ENCODE results near the gene LETM1. TPM values are rescaled to one million over a fixed set of nuclear protein-coding genes. Genes with fewer than 3 reads are reported as not detected.

The LETM1 gene
- total and polyA plus RNA-seq, 2 of the 13 experiments (the other 11 are each of a cell fraction or from before 2014, with no cell fraction given), result 9.7 to 41.6 TPM

GRCh38 chr4:1856071-1856942 is at the start of gene LETM1 (continued):
- TF ChIP-seq ZNF496 (CRISPR knock-in tag; IDR thresholded peaks at IDR 0.05; ENCODE audit: insufficient replicate concordance) (no peak), IRF2 (CRISPR knock-in tag; IDR thresholded peaks at IDR 0.05) (peak; percentile 96), CHD2 (IDR thresholded peaks at IDR 0.05; ENCODE audit: low read depth, low read length) (no peak), USF2 (IDR thresholded peaks at IDR 0.05; ENCODE audit: low read depth, low read length) (no peak), USF2 (CRISPR knock-in tag; IDR thresholded peaks at IDR 0.05; ENCODE audit: borderline replicate concordance) (peak; percentile 62; the same call in 1 of the 2 replicates), NFE2 (CRISPR knock-in tag; IDR thresholded peaks at IDR 0.05) (no peak), TFDP2 (CRISPR knock-in tag; IDR thresholded peaks at IDR 0.05) (peak; percentile 79), POLR2A (IDR thresholded peaks at IDR 0.05; ENCODE audit: insufficient read depth in 1 of 2, low read depth in 2 of 2, low read length in 2 of 2) (peak in 1 of 2 experiments; percentile 58; a peak in 1 of 4 replicates), ZNF317 (CRISPR knock-in tag; IDR thresholded peaks at IDR 0.05) (no peak), GMEB2 (CRISPR knock-in tag; IDR thresholded peaks at IDR 0.05; ENCODE audit: low read depth) (peak; percentile 77), MAF1 (CRISPR knock-in tag; IDR thresholded peaks at IDR 0.05; ENCODE audit: borderline replicate concordance) (peak; percentile 59; the same call in 1 of the 2 replicates), MAZ (IDR thresholded peaks at IDR 0.05; ENCODE audit: borderline replicate concordance, low read depth, low read length) (no peak; the same call in 1 of the 2 replicates), MAZ (CRISPR knock-in tag; IDR thresholded peaks at IDR 0.05; ENCODE audit: low read depth) (peak; percentile 84), ZNF615 (CRISPR knock-in tag; IDR thresholded peaks at IDR 0.05; ENCODE audit: borderline replicate concordance) (no peak), CAMTA2 (CRISPR knock-in tag; IDR thresholded peaks at IDR 0.05; ENCODE audit: borderline replicate concordance) (no peak; the same call in 1 of the 2 replicates), U2AF1 (optimal IDR thresholded peaks at IDR 0.05; ENCODE audit: low read depth, low read length) (no peak), CHCHD3 (CRISPR knock-in tag; IDR thresholded peaks at IDR 0.05) (0 out of 2 replicates have a peak, but pooled peaks have one; percentile 86), ELF4 (CRISPR knock-in tag; IDR thresholded peaks at IDR 0.05; ENCODE audit: borderline replicate concordance) (no peak), SMAD1 (CRISPR knock-in tag; IDR thresholded peaks at IDR 0.05; ENCODE audit: borderline replicate concordance, low read depth) (peak; percentile 69; the same call in 1 of the 2 replicates), ZNF737 (CRISPR knock-in tag; IDR thresholded peaks at IDR 0.05; ENCODE audit: borderline replicate concordance) (no peak)
- TF ChIP-seq, protein P1, sequence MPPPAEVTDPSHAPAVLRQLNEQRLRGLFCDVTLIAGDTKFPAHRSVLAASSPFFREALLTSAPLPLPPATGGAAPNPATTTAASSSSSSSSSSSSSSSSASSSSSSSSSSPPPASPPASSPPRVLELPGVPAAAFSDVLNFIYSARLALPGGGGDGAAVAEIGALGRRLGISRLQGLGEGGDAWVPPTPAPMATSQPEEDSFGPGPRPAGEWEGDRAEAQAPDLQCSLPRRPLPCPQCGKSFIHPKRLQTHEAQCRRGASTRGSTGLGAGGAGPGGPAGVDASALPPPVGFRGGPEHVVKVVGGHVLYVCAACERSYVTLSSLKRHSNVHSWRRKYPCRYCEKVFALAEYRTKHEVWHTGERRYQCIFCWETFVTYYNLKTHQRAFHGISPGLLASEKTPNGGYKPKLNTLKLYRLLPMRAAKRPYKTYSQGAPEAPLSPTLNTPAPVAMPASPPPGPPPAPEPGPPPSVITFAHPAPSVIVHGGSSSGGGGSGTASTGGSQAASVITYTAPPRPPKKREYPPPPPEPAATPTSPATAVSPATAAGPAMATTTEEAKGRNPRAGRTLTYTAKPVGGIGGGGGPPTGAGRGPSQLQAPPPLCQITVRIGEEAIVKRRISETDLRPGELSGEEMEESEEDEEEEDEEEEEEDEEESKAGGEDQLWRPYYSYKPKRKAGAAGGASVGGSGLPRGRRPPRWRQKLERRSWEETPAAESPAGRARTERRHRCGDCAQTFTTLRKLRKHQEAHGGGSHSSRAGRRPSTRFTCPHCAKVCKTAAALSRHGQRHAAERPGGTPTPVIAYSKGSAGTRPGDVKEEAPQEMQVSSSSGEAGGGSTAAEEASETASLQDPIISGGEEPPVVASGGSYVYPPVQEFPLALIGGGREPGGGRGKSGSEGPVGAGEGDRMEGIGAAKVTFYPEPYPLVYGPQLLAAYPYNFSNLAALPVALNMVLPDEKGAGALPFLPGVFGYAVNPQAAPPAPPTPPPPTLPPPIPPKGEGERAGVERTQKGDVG (CRISPR knock-in tag; IDR thresholded peaks at IDR 0.05; ENCODE audit: borderline replicate concordance), result no peak; the same call in 1 of the 2 replicates
